MCF 10A (cell line): ENCODE measurements around the gene MOB3C. TPM values are rescaled to one million over a fixed set of nuclear protein-coding genes. Genes with fewer than 3 reads are reported as not detected.

Source experiments
- BruUV-seq: library from RNA; stranded (reverse); fragments of 400-500 nt; replicated peaks from 2 replicates; lab custom pipeline; 2021; lab: Mats Ljungman, UMichigan
- CTCF ChIA-PET: fragments of 300-600 bp; sonication (Branson Sonifier 250); formaldehyde crosslinking; extraction: SDS; loops from one replicate; lab custom pipeline; 2021; ENCODE audit warnings: antibody characterized with exemption, inconsistent platforms; lab: Yijun Ruan, JAX
- POLR2A ChIA-PET: fragments of 300-600, 350-650 bp; sonication (Branson Sonifier 250); formaldehyde crosslinking; extraction: SDS; loops from one replicate; lab custom pipeline; 2020; ENCODE audit warnings: antibody characterized with exemption, inconsistent platforms; lab: Yijun Ruan, JAX
- DNase-seq: peaks from one replicate; pipeline ENCODE4 v3.0.0-alpha.2; 2018; ENCODE audit not compliant: unreplicated experiment
- H3K27ac Mint-ChIP-seq: one replicate; pipeline ENCODE4 v1.8.0; 2022; ENCODE audit warnings: mild to moderate bottlenecking, low read depth, mixed read lengths; ENCODE audit not compliant: unreplicated experiment
- H3K27me3 Mint-ChIP-seq: one replicate; pipeline ENCODE4 v1.8.0; 2022; ENCODE audit warnings: mixed read lengths; ENCODE audit not compliant: insufficient read depth, unreplicated experiment
- H3K36me3 Mint-ChIP-seq: one replicate; pipeline ENCODE4 v1.8.0; 2022; ENCODE audit warnings: mild to moderate bottlenecking, moderate library complexity, mixed read lengths; ENCODE audit not compliant: insufficient read depth, unreplicated experiment
- H3K4me1 Mint-ChIP-seq: one replicate; pipeline ENCODE4 v1.8.0; 2022; ENCODE audit warnings: mixed read lengths; ENCODE audit not compliant: insufficient read depth, unreplicated experiment
- H3K4me3 Mint-ChIP-seq: one replicate; pipeline ENCODE4 v1.8.0; 2022; ENCODE audit warnings: mild to moderate bottlenecking, moderate library complexity, mixed read lengths; ENCODE audit not compliant: unreplicated experiment
- H3K9me3 Mint-ChIP-seq: one replicate; pipeline ENCODE4 v1.8.0; 2022; ENCODE audit warnings: mixed read lengths; ENCODE audit not compliant: unreplicated experiment
- CTCF ChIP-seq: fragments of 200-600 bp; IDR thresholded peaks from one replicate; pipeline ENCODE4 v1.8.0; 2022; ENCODE audit warnings: antibody characterized with exemption, mild to moderate bottlenecking; ENCODE audit not compliant: unreplicated experiment
- intact Hi-C: fragments of 100-400 bp; cut with micrococcal nuclease; formaldehyde crosslinking; loops from 2 replicates; pipeline ENCODE4 v1.14.1; 2022
- total RNA-seq: library from RNA; stranded (reverse); gene quantifications from 2 replicates; pipeline ENCODE4 v1.2.3, GENCODE V29; 2022

MOB3C gene
- total RNA-seq, 1 experiment from 2014 or later = 5.8 TPM

DNA sequence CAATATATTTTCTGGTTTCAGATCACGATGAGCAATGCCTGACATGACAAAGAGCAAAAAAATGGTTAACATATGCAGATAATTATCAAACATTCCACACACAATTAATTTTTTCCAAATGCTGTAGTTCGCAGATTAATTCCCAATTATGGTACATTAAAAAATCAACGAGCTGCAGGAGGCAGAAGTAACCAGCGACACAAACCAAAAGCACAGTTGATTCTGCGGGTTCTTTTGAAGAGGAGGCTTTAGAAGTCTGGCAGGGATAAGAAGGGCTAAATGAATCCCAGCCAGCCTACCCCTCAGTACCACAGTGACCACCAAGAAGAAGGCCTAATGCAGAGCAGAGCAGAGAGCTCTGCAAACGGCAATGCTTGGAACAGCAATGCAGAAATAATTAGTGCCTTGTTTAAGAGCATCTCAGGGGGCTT, 48.1 kb downstream of the MOB3C start:
- no TSS peak for BruUV-seq
- POLR2A ChIA-PET = no interaction called here
- H3K4me3 Mint-ChIP-seq = no peak overlapping the region
- TF ChIP-seq CTCF = no peak
- no peaks in the 10 kb centered on the region for H3K9me3 Mint-ChIP-seq
- H3K27ac Mint-ChIP-seq = no peak overlapping the region
- H3K4me1 Mint-ChIP-seq = no peaks in the 10 kb centered on the region
- peaks cover 28% of the 10 kb centered on the region for H3K36me3 Mint-ChIP-seq
- no peaks in the 10 kb centered on the region for H3K27me3 Mint-ChIP-seq
- CTCF ChIA-PET = interaction anchor here (0.6 kb wide), 2 partner anchors 12 to 20 kb away, joined by 3 to 4 read pairs; no protein-coding TSS in a partner anchor
- no peak for DNase-seq
- intact Hi-C loops = no loop called here

DNA sequence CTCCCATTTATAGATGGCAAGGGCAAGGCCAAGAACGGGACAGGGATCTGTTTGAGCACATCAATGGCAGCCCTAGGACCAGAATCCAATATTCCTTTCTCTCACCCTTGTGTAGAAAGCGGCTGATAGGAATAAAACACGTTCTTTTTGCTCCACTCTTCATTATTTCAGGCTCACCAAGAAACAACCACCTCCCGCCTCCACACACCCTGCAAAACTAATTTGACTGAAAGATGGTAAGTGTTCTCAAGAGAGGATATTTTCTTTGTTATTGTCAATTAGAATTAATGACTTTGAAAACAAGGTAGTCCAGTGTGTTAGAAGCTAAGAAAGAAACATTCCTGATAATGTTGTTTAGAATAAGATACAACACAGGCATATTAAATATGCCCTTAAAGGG, 53.3 kb downstream of the MOB3C start:
- H3K4me1 Mint-ChIP-seq = no peaks in the 10 kb centered on the region
- no peak for DNase-seq
- BruUV-seq = no TSS peak
- CTCF ChIA-PET = interaction anchor here (1.2 kb wide), 1 partner anchor 15 kb away, joined by 4 read pairs; no protein-coding TSS in a partner anchor
- intact Hi-C loops = no loop called here
- no peak overlapping the region for H3K27ac Mint-ChIP-seq
- no peaks in the 10 kb centered on the region for H3K9me3 Mint-ChIP-seq
- POLR2A ChIA-PET = no interaction called here
- H3K36me3 Mint-ChIP-seq = peaks cover 28% of the 10 kb centered on the region
- H3K4me3 Mint-ChIP-seq = no peak overlapping the region
- TF ChIP-seq CTCF = no peak
- H3K27me3 Mint-ChIP-seq = no peaks in the 10 kb centered on the region

DNA sequence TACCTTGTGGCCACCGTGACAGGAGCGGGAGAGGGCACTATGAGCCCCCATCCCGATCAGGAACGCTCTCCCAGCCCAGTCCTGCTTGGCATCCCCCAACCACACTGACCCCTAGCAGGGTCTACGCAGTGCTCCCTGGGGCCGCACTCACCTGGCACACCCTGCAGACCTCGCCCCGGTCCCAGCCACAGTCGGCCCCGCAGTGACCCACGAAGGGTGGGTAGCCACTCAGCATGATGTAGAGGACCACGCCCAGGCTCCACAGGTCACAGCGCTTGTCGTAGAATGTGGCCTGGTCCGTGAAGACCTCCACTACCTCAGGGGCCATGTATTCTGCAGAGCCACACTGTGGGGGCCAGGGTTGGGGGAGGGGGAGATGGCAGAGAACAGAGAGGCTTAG, 54.1 kb downstream of the MOB3C start:
- Mint-ChIP-seq H3K36me3 (peaks cover 21% of the 10 kb centered on the region), H3K4me3 (no peak overlapping the region), H3K27ac (no peak overlapping the region), H3K9me3 (no peaks in the 10 kb centered on the region), H3K4me1 (no peaks in the 10 kb centered on the region), H3K27me3 (no peaks in the 10 kb centered on the region)
- no TSS peak for BruUV-seq
- ChIA-PET CTCF (interaction anchor here (0.7 to 1.2 kb wide), 2 partner anchors 14 to 20 kb away, joined by 3 to 4 read pairs; no protein-coding TSS in a partner anchor), POLR2A (no interaction called here)
- DNase-seq = no peak
- intact Hi-C loops = no loop called here
- TF ChIP-seq CTCF = no peak

GRCh38 chr1:46558966-46559365, 57.6 kb downstream of the MOB3C start:
- H3K9me3 Mint-ChIP-seq = no peaks in the 10 kb centered on the region
- H3K27ac Mint-ChIP-seq = no peak overlapping the region
- H3K27me3 Mint-ChIP-seq = no peaks in the 10 kb centered on the region
- DNase-seq = no peak
- intact Hi-C loops = no loop called here
- H3K4me1 Mint-ChIP-seq = no peaks in the 10 kb centered on the region
- CTCF ChIA-PET = interaction anchor here (1.2 to 1.3 kb wide), 2 partner anchors 11 to 20 kb away, joined by 3 to 8 read pairs; no protein-coding TSS in a partner anchor
- H3K4me3 Mint-ChIP-seq = no peak overlapping the region
- BruUV-seq = no TSS peak
- POLR2A ChIA-PET = no interaction called here
- peaks cover 6% of the 10 kb centered on the region for H3K36me3 Mint-ChIP-seq
- TF ChIP-seq CTCF = no peak
